Measurements from ENCODE around the gene VWA8.

VWA8 gene

DNA sequence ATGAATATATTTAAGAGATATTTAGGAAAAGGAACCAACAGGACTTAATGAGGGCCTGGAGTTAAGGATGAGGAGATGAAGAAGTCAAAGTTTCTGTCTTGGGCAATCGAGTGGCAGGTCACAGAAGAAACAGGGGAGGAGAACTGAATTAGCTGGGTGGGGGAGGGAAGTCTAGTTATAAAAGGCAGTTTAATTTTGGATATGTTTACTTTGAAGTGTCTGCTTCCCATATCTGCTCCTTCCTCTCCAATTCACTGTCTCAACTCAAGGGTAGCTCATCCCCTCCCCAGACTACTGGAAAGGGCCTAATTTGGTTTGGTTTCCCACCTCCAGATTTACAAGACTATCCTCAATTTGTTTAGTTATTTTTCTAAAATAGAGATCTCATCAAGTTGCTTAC, 195.9 kb downstream of the VWA8 start:
- DNase-seq (ENCODE audit: low read depth in 2 of 2), result no peak
- no peak for TF ChIP-seq CTCF (IDR thresholded peaks at IDR 0.05; ENCODE audit: low read depth, low read length)

DNA sequence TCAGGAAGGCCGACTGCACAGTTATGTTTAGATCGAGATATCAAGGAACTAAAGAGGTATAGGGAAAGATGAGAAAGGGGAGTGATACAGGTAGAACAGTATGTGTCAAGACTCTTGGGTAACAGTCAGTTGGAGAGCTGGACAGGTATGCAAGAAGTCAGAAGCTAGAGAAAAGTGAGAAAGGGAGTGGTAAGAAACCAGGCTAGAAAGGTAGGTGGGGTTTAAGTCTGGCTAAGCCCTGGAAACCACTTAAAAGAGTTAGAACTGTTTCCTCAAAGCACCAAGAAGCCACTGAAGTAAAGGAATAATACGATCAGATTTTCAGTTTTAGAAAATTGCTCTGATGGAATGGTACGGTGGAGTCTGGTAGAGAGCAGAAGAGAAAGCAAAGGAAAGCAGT, 196.4 kb downstream of the VWA8 start:
- no peak for DNase-seq (ENCODE audit: low read depth in 2 of 2)
- H3K4me3 ChIP-seq (replicated peaks in 1 of 2; ENCODE audit: low read depth in 2 of 2, low read length in 2 of 2), result no peak overlapping the region
- TF ChIP-seq CTCF (IDR thresholded peaks at IDR 0.05; ENCODE audit: low read depth, low read length), result no peak

More for the DNA sequence above, 195.9 kb downstream of the VWA8 start:
- no peak overlapping the region for H3K4me3 ChIP-seq (replicated peaks in 1 of 2; ENCODE audit: low read depth in 2 of 2, low read length in 2 of 2)

DNA sequence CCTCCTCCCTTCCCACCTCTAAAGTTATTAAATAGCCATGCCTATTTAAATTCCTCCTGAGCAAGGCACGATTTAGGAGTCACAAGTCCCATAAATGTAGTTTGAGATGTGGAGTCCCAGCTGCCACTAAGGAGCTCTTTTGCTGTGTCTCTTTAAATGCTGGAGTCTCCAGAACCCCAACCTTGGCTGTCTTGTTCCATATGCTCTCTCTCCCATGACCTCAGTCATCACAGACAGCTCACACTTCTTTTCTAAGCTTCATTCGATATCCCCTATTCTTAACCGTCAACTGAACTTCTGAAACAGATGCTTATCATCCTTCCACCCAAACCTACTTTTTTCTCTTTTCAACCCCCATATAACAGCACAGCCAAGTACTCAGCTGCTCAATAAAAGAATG, 197.1 kb downstream of the VWA8 start:
- DNase-seq (ENCODE audit: low read depth in 2 of 2), result no peak
- no peak for TF ChIP-seq CTCF (IDR thresholded peaks at IDR 0.05; ENCODE audit: low read depth, low read length)
- no peak overlapping the region for H3K4me3 ChIP-seq (replicated peaks in 1 of 2; ENCODE audit: low read depth in 2 of 2, low read length in 2 of 2)

- H3K4me3 ChIP-seq (replicated peaks in 1 of 2; ENCODE audit: low read depth in 2 of 2, low read length in 2 of 2), result no peak overlapping the region
- TF ChIP-seq CTCF (IDR thresholded peaks at IDR 0.05; ENCODE audit: low read depth, low read length), result no peak
- DNase-seq (ENCODE audit: low read depth in 2 of 2), result no peak
These were observed 198.1 kb downstream of the VWA8 start for GRCh38 chr13:41762796-41763195.

DNA sequence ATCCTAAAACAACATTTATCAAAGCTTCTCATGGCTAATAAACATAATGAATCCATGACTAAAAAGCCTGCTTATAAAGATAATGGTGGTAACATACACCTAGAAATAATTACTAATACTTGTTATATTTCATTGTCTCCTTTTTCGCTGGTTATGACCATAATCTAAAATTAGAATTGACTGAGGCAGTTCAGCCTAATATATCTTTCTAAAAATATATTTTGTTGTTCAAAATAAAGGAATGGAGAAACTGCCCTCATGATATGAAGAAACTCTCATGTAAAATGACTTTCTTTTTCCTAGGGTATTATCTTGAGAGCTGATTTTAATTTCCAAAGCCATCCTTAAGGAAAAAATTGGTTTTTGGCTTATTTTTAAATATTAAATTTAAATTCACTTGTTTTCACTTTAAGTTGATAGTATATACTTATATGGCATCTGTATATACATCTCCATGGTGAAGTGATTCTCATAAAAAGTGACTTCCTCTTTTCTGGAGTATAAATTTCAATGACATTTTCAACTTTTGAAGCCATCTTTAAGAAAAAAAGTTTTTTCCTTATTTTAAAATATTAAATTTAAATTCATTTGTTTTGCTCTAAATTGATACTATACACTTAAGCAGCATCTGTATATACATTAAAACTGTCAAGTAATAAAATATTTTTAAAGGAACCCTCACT, 204.6 kb downstream of the VWA8 start:
- no peak for TF ChIP-seq CTCF (IDR thresholded peaks at IDR 0.05; ENCODE audit: low read depth, low read length)
- no peak for DNase-seq (ENCODE audit: low read depth in 2 of 2)
- H3K4me3 ChIP-seq (replicated peaks in 1 of 2; ENCODE audit: low read depth in 2 of 2, low read length in 2 of 2), result no peak overlapping the region

DNA sequence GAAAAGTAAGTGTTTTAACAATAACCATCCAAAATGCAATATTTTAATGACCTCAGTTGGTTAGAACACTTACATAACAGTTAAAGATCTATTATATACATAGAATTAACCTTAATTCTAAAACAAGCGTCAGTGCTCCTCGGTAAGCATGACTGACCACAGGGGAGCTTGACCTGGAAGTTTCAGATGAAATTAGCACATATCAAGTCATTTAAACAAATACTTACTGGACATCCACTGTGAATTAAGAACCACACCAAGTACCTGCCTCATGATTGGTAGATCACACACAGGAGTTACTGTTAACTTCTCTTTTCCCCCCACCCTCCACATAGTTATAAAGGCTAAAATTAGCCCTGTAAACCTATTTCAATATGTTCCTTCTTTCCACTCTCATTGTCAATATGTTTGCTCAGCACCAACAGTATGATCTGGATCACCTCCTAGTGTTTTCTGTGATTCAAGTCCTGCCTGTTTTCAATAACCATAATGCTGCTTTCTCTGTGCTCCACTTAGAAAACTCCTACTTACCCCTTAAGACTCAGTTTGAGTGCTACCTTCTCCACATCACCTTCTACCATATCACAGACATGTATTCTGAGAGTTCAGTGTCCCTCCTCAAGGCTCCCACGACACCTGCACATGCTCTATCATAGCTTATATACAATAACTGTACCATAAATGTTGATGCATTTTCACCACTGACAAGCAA, 209.0 kb downstream of the VWA8 start:
- H3K4me3 ChIP-seq (replicated peaks in 1 of 2; ENCODE audit: low read depth in 2 of 2, low read length in 2 of 2), result no peak overlapping the region
- DNase-seq (ENCODE audit: low read depth in 2 of 2), result no peak

More for the DNA sequence above, 209.0 kb downstream of the VWA8 start:
- TF ChIP-seq CTCF (IDR thresholded peaks at IDR 0.05; ENCODE audit: low read depth, low read length), result no peak
